ENCODE measurements around the gene ZSCAN5A.
"Not testable (repeated sequence)": the region's sequence is repeated elsewhere in the genome, so short reads cannot be mapped to it uniquely, and the experiment has no call there.

Gene ZSCAN5A

GRCh38 chr19:56310462-56310861, 4.2 kb downstream of the ZSCAN5A start:
- Histone ChIP-seq H3K4me3 (ENCODE audit: insufficient read depth in 1 of 2, low read depth in 1 of 2, low read length in 2 of 2) (no peak overlapping the region), H3K4ac (ENCODE audit: low read depth in 1 of 2, low read length in 2 of 2) (no peak overlapping the region), H3K27me3 (ENCODE audit: control insufficient read depth in 1 of 2, insufficient read depth in 1 of 2, low read length in 2 of 2) (no peaks in the 10 kb centered on the region), H3K23ac (ENCODE audit: low read length in 2 of 2) (no peak overlapping the region), H2BK120ac (ENCODE audit: low read depth, low read length) (no peak overlapping the region), H2BK15ac (ENCODE audit: low read depth, poor library complexity, severe bottlenecking) (no peak overlapping the region), H3K14ac (ENCODE audit: low read length in 2 of 2) (no peak overlapping the region), H3K27ac (ENCODE audit: low read length, poor library complexity, severe bottlenecking) (no peak overlapping the region), H3K36me3 (ENCODE audit: control insufficient read depth in 1 of 2, insufficient read depth in 2 of 2, low read depth in 1 of 2, low read length in 2 of 2) (peaks cover 16 to 46% of the 10 kb centered on the region in 2 experiments), H3K9me3 (ENCODE audit: control insufficient read depth, low read length) (no peaks in the 10 kb centered on the region), H2AK5ac (ENCODE audit: low read length, severe bottlenecking) (no peak overlapping the region), H3K4me1 (ENCODE audit: control insufficient read depth, insufficient read depth, low read depth, low read length) (peaks cover 1% of the 10 kb centered on the region), H2AFZ (ENCODE audit: low read depth, low read length) (no peak overlapping the region), H3K4me2 (ENCODE audit: low read length, poor library complexity, severe bottlenecking) (no peak overlapping the region), H4K8ac (ENCODE audit: low read length) (no peak overlapping the region), H3K18ac (ENCODE audit: low read depth in 1 of 2, low read length in 2 of 2) (no peak overlapping the region), H2BK5ac (ENCODE audit: low read depth, low read length, poor library complexity, severe bottlenecking) (no peak overlapping the region), H4K91ac (ENCODE audit: low read length) (no peak overlapping the region), H2BK12ac (ENCODE audit: low read length in 2 of 2) (no peak overlapping the region), H3K79me1 (replicated peaks; ENCODE audit: low read length, poor library complexity, severe bottlenecking) (peaks cover 34% of the 10 kb centered on the region), H3K9ac (ENCODE audit: low read length) (no peak overlapping the region)
- DNase-seq = no peak
- WGBS = 98% methylated on average over 7 of the region's 8 CpGs

GRCh38 chr19:56309511-56310185, 5.0 kb downstream of the ZSCAN5A start:
- H3K4ac ChIP-seq (ENCODE audit: low read depth in 1 of 2, low read length in 2 of 2) = no peak overlapping the region
- no peak overlapping the region for H2AFZ ChIP-seq (ENCODE audit: low read depth, low read length)
- H3K27me3 ChIP-seq (ENCODE audit: control insufficient read depth in 1 of 2, insufficient read depth in 1 of 2, low read length in 2 of 2) = no peaks in the 10 kb centered on the region
- no peak overlapping the region for H2BK120ac ChIP-seq (ENCODE audit: low read depth, low read length)
- H3K18ac ChIP-seq (ENCODE audit: low read depth in 1 of 2, low read length in 2 of 2) = no peak overlapping the region
- H2BK12ac ChIP-seq (ENCODE audit: low read length in 2 of 2) = no peak overlapping the region
- no peak overlapping the region for H3K9ac ChIP-seq (ENCODE audit: low read length)
- H3K14ac ChIP-seq (ENCODE audit: low read length in 2 of 2) = no peak overlapping the region
- H2BK15ac ChIP-seq (ENCODE audit: low read depth, poor library complexity, severe bottlenecking) = no peak overlapping the region
- DNase-seq = peak; percentile 51
- H3K9me3 ChIP-seq (ENCODE audit: control insufficient read depth, low read length) = no peaks in the 10 kb centered on the region
- H4K8ac ChIP-seq (ENCODE audit: low read length) = no peak overlapping the region
- peaks cover 18 to 52% of the 10 kb centered on the region in 2 experiments for H3K36me3 ChIP-seq (ENCODE audit: control insufficient read depth in 1 of 2, insufficient read depth in 2 of 2, low read depth in 1 of 2, low read length in 2 of 2)
- WGBS = 67% methylated on average over 10 of the region's 11 CpGs
- H3K4me3 ChIP-seq (ENCODE audit: insufficient read depth in 1 of 2, low read depth in 1 of 2, low read length in 2 of 2) = no peak overlapping the region
- no peak overlapping the region for H2AK5ac ChIP-seq (ENCODE audit: low read length, severe bottlenecking)
- H3K79me1 ChIP-seq (replicated peaks; ENCODE audit: low read length, poor library complexity, severe bottlenecking) = peaks cover 35% of the 10 kb centered on the region
- no peak overlapping the region for H3K23ac ChIP-seq (ENCODE audit: low read length in 2 of 2)
- no peak overlapping the region for H4K91ac ChIP-seq (ENCODE audit: low read length)
- H3K4me1 ChIP-seq (ENCODE audit: control insufficient read depth, insufficient read depth, low read depth, low read length) = no peaks in the 10 kb centered on the region
- no peak overlapping the region for H2BK5ac ChIP-seq (ENCODE audit: low read depth, low read length, poor library complexity, severe bottlenecking)
- no peak overlapping the region for H3K4me2 ChIP-seq (ENCODE audit: low read length, poor library complexity, severe bottlenecking)
- H3K27ac ChIP-seq (ENCODE audit: low read length, poor library complexity, severe bottlenecking) = no peak overlapping the region

- no peak overlapping the region for H2BK12ac ChIP-seq (ENCODE audit: low read length in 2 of 2)
- no peak overlapping the region for H3K4ac ChIP-seq (ENCODE audit: low read depth in 1 of 2, low read length in 2 of 2)
- DNase-seq = no peak
- H3K23ac ChIP-seq (ENCODE audit: low read length in 2 of 2) = no peak overlapping the region
- no peak overlapping the region for H3K4me3 ChIP-seq (ENCODE audit: insufficient read depth in 1 of 2, low read depth in 1 of 2, low read length in 2 of 2)
- peaks cover 27 to 57% of the 10 kb centered on the region in 2 experiments for H3K36me3 ChIP-seq (ENCODE audit: control insufficient read depth in 1 of 2, insufficient read depth in 2 of 2, low read depth in 1 of 2, low read length in 2 of 2)
- no peak overlapping the region for H2BK15ac ChIP-seq (ENCODE audit: low read depth, poor library complexity, severe bottlenecking)
- H2AFZ ChIP-seq (ENCODE audit: low read depth, low read length) = no peak overlapping the region
- H3K27ac ChIP-seq (ENCODE audit: low read length, poor library complexity, severe bottlenecking) = no peak overlapping the region
- H3K4me2 ChIP-seq (ENCODE audit: low read length, poor library complexity, severe bottlenecking) = no peak overlapping the region
- no peak overlapping the region for H2BK5ac ChIP-seq (ENCODE audit: low read depth, low read length, poor library complexity, severe bottlenecking)
- no peaks in the 10 kb centered on the region for H3K9me3 ChIP-seq (ENCODE audit: control insufficient read depth, low read length)
- H3K14ac ChIP-seq (ENCODE audit: low read length in 2 of 2) = no peak overlapping the region
- no peak overlapping the region for H2AK5ac ChIP-seq (ENCODE audit: low read length, severe bottlenecking)
- H3K9ac ChIP-seq (ENCODE audit: low read length) = no peak overlapping the region
- no peak overlapping the region for H4K91ac ChIP-seq (ENCODE audit: low read length)
- no peaks in the 10 kb centered on the region for H3K4me1 ChIP-seq (ENCODE audit: control insufficient read depth, insufficient read depth, low read depth, low read length)
- no peak overlapping the region for H2BK120ac ChIP-seq (ENCODE audit: low read depth, low read length)
- peaks cover 37% of the 10 kb centered on the region for H3K79me1 ChIP-seq (replicated peaks; ENCODE audit: low read length, poor library complexity, severe bottlenecking)
- no peak overlapping the region for H3K18ac ChIP-seq (ENCODE audit: low read depth in 1 of 2, low read length in 2 of 2)
- WGBS = 95% methylated on average over 5 of the region's 7 CpGs
- H3K27me3 ChIP-seq (ENCODE audit: control insufficient read depth in 1 of 2, insufficient read depth in 1 of 2, low read length in 2 of 2) = no peaks in the 10 kb centered on the region
- no peak overlapping the region for H4K8ac ChIP-seq (ENCODE audit: low read length)
Observed at GRCh38 chr19:56308792-56309191, 5.8 kb downstream of the ZSCAN5A start.

GRCh38 chr19:56307062-56307461, 7.6 kb downstream of the ZSCAN5A start:
- not testable (repeated sequence) for H2BK5ac ChIP-seq (ENCODE audit: low read depth, low read length, poor library complexity, severe bottlenecking); H3K27ac ChIP-seq (ENCODE audit: low read length, poor library complexity, severe bottlenecking); H2BK12ac ChIP-seq (ENCODE audit: low read length in 2 of 2); H4K91ac ChIP-seq (ENCODE audit: low read length); H3K4me3 ChIP-seq (ENCODE audit: insufficient read depth in 1 of 2, low read depth in 1 of 2, low read length in 2 of 2); H2BK15ac ChIP-seq (ENCODE audit: low read depth, poor library complexity, severe bottlenecking); H3K23ac ChIP-seq (ENCODE audit: low read length in 2 of 2); H3K9me3 ChIP-seq (ENCODE audit: control insufficient read depth, low read length); H4K8ac ChIP-seq (ENCODE audit: low read length); H2AFZ ChIP-seq (ENCODE audit: low read depth, low read length); H3K4ac ChIP-seq (ENCODE audit: low read depth in 1 of 2, low read length in 2 of 2); H3K27me3 ChIP-seq (ENCODE audit: control insufficient read depth in 1 of 2, insufficient read depth in 1 of 2, low read length in 2 of 2); H3K18ac ChIP-seq (ENCODE audit: low read depth in 1 of 2, low read length in 2 of 2); H2AK5ac ChIP-seq (ENCODE audit: low read length, severe bottlenecking); H3K14ac ChIP-seq (ENCODE audit: low read length in 2 of 2); H3K4me2 ChIP-seq (ENCODE audit: low read length, poor library complexity, severe bottlenecking); DNase-seq; H2BK120ac ChIP-seq (ENCODE audit: low read depth, low read length); H3K4me1 ChIP-seq (ENCODE audit: control insufficient read depth, insufficient read depth, low read depth, low read length); H3K9ac ChIP-seq (ENCODE audit: low read length)
- 82% methylated on average over 6 of the region's 6 CpGs for WGBS
- Histone ChIP-seq H3K79me1 (replicated peaks; ENCODE audit: low read length, poor library complexity, severe bottlenecking) (peaks cover 32% of the 10 kb centered on the region), H3K36me3 (ENCODE audit: control insufficient read depth in 1 of 2, insufficient read depth in 2 of 2, low read depth in 1 of 2, low read length in 2 of 2) (peaks cover 37 to 51% of the 10 kb centered on the region in 2 experiments)

All from mesenchymal stem cell (in vitro differentiated cells and primary cell).